Tongue (tissue), 3 donors: ENCODE results near the gene ERI3. TPM values are rescaled to one million over a fixed set of nuclear protein-coding genes. Genes with fewer than 3 reads are reported as not detected.
"Not testable (repeated sequence)": the region's sequence is repeated elsewhere in the genome, so short reads cannot be mapped to it uniquely, and the experiment has no call there.

Experiments
- DNase-seq: peaks from one replicate; pipeline ENCODE4 v3.0.0-alpha.2; 2015
- small RNA-seq: library from RNA; depleted of rRNA; stranded (forward); fragments of <200 nt; gene quantifications from one replicate; pipeline ENCODE3, GENCODE V24; 2014; ENCODE audit warnings: low replicate concordance
- total RNA-seq: library from RNA; depleted of rRNA; stranded (reverse); fragments of >200 nt; gene quantifications from one replicate; pipeline ENCODE4 v1.2.3, GENCODE V29; 2014

Gene ERI3
- total RNA-seq, 1 donor from 2014 or later: 57.1 TPM

GRCh38 chr1:44208226-44208625 is 146.8 kb downstream of the ERI3 start:
- DNase-seq: no peak

- DNase-seq: not testable (repeated sequence)
Measured at GRCh38 chr1:44206545-44206944, 148.5 kb downstream of the ERI3 start.

GRCh38 chr1:44200336-44200735 is 154.7 kb downstream of the ERI3 start:
- no peak for DNase-seq

- no peak for DNase-seq
Measured at GRCh38 chr1:44174630-44175029, 180.4 kb downstream of the ERI3 start.

Small RNA genes within 50 kb of the gene (small RNA-seq; reads per million reads assigned to genes)
- gene AL035417.1 (not detected), gene RNU6-369P (not detected)

Other genes starting within 250 kb of the ERI3 start
- gene KLF17, start 236.4 kb downstream of the ERI3 start, total RNA-seq: 0.41 TPM
- gene KLF18, start 213.6 kb downstream of the ERI3 start, total RNA-seq: not detected
- gene DMAP1, start 141.8 kb downstream of the ERI3 start, total RNA-seq: 35.6 TPM
- gene RNF220, start 50.0 kb upstream of the ERI3 start, total RNA-seq: 52.0 TPM